Measurements from ENCODE around the gene IDH2.

GRCh38 chr15:90101130-90101968, 919 bp downstream of the IDH2 start:
- TF ChIP-seq TAF1 (IDR thresholded peaks at IDR 0.05; ENCODE audit: borderline replicate concordance, insufficient read depth, low read length) = no peak
- TF ChIP-seq, protein P1, sequence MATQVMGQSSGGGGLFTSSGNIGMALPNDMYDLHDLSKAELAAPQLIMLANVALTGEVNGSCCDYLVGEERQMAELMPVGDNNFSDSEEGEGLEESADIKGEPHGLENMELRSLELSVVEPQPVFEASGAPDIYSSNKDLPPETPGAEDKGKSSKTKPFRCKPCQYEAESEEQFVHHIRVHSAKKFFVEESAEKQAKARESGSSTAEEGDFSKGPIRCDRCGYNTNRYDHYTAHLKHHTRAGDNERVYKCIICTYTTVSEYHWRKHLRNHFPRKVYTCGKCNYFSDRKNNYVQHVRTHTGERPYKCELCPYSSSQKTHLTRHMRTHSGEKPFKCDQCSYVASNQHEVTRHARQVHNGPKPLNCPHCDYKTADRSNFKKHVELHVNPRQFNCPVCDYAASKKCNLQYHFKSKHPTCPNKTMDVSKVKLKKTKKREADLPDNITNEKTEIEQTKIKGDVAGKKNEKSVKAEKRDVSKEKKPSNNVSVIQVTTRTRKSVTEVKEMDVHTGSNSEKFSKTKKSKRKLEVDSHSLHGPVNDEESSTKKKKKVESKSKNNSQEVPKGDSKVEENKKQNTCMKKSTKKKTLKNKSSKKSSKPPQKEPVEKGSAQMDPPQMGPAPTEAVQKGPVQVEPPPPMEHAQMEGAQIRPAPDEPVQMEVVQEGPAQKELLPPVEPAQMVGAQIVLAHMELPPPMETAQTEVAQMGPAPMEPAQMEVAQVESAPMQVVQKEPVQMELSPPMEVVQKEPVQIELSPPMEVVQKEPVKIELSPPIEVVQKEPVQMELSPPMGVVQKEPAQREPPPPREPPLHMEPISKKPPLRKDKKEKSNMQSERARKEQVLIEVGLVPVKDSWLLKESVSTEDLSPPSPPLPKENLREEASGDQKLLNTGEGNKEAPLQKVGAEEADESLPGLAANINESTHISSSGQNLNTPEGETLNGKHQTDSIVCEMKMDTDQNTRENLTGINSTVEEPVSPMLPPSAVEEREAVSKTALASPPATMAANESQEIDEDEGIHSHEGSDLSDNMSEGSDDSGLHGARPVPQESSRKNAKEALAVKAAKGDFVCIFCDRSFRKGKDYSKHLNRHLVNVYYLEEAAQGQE (IDR thresholded peaks at IDR 0.05; ENCODE audit: insufficient read depth in 1 of 2, low read depth in 2 of 2, low read length in 2 of 2) = no peak
- no peak for TF ChIP-seq POLR2AphosphoS5 (IDR thresholded peaks at IDR 0.05; ENCODE audit: low read depth, low read length)
- TF ChIP-seq SIN3A (IDR thresholded peaks at IDR 0.05; ENCODE audit: borderline replicate concordance, insufficient read depth, low read length) = no peak
- TF ChIP-seq FOXP2 (optimal IDR thresholded peaks at IDR 0.05; ENCODE audit: borderline replicate concordance, extremely low read depth, extremely low read length, insufficient read depth) = no peak

Data from PFSK-1 (cell line).